KOPT-K1 (cell line): Measurements from ENCODE around the gene RARA.
"Not testable (repeated sequence)": the region's sequence is repeated elsewhere in the genome, so short reads cannot be mapped to it uniquely, and the experiment has no call there.

ENCODE experiments used
- H3K27ac ChIP-seq: fragments of 200-600 bp; sonication (generic); 2 replicates; pipeline ENCODE4 v1.5.1; 2016; ENCODE audit warnings: antibody characterized with exemption, mild to moderate bottlenecking, low read depth, low read length; ENCODE audit not compliant: poor library complexity, severe bottlenecking
- H3K36me3 ChIP-seq: fragments of 200-600 bp; sonication (generic); 2 replicates; pipeline ENCODE4 v1.5.1; 2017; ENCODE audit warnings: antibody characterized with exemption, mild to moderate bottlenecking, low read length, moderate library complexity; ENCODE audit not compliant: insufficient read depth
- H3K9me3 ChIP-seq: fragments of 200-600 bp; sonication (generic); 2 replicates; pipeline ENCODE4 v1.5.1; 2017; ENCODE audit warnings: antibody characterized with exemption, low read length, mild to moderate bottlenecking; ENCODE audit not compliant: insufficient read depth, poor library complexity, severe bottlenecking

Gene RARA

DNA sequence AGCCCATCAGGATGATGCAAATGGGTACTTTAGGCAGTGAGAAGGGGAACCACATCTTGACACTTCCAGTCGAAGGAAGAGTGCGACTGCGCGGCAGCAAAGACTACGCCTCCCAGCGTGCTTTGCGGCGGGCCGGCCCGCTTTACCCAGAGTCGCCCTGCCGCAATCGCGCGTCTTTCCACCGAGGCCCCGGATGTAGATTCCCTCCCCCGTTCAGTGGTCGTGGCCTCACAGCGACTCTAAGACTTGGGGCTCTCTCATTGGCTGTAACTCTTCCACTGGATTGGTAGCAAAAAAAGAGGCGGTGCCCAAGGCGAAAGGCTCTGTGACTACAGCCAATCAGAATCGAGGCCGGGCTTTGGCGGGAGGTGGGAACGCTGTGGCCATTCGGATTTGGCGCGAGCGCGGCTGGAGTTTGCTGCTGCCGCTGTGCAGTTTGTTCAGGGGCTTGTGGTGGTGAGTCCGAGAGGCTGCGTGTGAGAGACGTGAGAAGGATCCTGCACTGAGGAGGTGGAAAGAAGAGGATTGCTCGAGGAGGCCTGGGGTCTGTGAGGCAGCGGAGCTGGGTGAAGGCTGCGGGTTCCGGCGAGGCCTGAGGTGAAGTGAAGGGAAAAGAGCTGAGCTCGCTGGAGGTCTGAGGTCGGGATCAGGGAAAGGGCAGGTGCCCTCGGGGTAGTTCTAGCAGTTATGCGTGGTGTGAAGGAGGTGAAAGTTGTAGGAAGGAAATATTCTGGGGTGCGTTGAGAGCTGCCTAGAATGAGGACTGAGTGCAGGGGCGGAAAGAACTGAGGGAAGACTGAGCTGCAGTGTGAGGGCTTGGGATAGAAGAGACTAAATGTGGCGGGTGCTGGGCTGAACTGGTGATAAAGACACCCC, 21.2 kb upstream of the RARA start, which contains the start of gene CDC6:
Gene CDC6 (plus strand): TSS at position 386 of the 876 bp plus-strand sequence. CDS start 1,542 bp downstream, outside the sequence.
- Histone ChIP-seq H3K27ac (peak within 1 kb of the TSS; percentile 97), H3K9me3 (no peaks in the 10 kb centered on the region), H3K36me3 (peaks cover 38% of the 10 kb centered on the region)

DNA sequence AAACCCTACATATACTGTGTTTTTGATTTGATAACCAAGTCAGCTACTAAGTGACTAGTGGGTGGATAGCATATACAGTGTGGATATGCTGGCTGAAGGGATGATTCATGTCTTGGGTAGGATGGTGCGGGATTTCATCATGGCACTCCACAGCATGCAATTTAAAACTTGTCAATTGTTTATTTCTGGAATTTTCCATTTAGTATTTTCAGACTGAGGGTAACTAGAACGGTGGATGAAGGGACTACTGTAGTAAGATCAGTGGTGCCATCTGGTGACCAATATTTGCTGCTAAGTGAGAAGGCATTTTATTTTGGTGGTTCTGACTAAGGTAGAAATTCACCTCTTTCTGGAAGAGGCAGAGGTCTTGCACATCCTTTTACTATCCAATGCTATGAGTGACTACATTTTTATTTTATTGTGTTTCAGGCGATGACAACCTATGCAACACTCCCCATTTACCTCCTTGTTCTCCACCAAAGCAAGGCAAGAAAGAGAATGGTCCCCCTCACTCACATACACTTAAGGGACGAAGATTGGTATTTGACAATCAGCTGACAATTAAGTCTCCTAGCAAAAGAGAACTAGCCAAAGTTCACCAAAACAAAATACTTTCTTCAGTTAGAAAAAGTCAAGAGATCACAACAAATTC, 18.2 kb upstream of the RARA start:
- Histone ChIP-seq H3K36me3 (peaks cover 68% of the 10 kb centered on the region), H3K27ac (no peak overlapping the region), H3K9me3 (no peaks in the 10 kb centered on the region)

DNA sequence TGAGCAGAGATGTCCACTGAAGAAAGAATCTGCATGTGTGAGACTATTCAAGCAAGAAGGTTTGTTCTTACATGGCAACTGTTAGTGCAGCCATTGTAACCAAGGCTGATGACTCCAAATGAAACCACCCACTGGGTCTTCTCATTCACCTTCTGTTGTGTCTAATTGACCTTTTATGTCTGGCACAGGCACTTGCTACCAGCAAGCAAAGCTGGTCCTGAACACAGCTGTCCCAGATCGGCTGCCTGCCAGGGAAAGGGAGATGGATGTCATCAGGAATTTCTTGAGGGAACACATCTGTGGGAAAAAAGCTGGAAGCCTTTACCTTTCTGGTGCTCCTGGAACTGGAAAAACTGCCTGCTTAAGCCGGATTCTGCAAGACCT, 17.7 kb upstream of the RARA start:
- Histone ChIP-seq H3K36me3 (peaks cover 73% of the 10 kb centered on the region), H3K27ac (no peak overlapping the region), H3K9me3 (no peaks in the 10 kb centered on the region)

DNA sequence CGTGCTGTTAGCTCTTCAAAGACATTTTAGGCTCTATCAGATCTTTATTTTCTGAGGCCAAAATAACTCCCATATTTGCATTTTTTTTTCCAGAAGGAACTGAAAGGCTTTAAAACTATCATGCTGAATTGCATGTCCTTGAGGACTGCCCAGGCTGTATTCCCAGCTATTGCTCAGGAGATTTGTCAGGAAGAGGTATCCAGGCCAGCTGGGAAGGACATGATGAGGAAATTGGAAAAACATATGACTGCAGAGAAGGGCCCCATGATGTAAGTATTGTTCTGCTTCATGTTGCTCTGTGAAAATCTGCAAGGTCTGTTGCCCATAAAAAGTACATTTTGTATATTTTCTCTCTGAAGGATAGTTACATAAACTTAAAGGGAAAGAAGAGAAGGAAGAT, 15.6 kb upstream of the RARA start:
- H3K9me3 ChIP-seq = no peaks in the 10 kb centered on the region
- peaks cover 94% of the 10 kb centered on the region for H3K36me3 ChIP-seq
- H3K27ac ChIP-seq = no peak overlapping the region

DNA sequence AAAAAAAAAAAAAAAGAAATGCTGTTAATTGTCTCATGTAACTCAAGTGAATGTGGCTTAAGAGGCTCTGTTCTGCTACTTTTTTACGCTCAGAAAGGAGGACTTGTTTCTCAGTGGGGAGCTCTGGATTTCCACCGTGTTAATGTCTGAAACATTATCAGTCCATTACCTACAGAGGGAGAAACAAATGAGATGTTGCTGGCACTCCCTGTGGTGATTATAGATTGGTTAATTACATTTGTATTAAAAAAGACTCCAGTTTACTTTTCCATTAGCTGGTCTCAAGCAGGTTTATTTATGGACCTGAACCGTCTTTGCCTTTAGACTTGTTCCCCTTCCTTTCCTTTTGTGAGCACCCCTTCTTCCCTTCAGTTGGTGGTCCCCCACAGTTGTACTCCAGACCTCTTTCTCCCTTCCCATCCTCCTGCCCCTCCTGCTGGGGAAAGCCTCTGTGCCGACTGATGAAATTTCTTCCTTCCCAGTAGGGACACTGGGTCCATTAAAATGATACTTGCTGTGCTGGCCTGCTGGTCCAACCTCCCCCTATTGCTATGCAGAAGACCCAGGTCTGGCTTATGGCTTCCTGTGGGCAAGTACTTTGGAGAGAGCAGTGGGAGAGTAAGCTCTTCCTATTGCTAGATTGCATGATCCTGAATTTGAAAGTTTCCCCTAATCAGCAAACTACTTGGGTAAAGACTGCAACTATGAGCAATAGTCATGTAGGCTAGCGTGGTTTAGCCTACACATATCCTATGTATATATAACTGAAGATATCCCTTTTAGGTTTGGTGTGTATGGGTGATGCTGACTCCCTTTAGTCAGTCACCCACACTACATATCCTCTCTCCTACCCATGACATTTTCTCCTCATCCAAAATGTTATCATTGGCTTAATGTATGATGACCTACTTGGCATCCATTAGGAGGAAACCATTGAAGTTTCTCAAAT, 13.2 kb upstream of the RARA start:
- Histone ChIP-seq H3K27ac (no peak overlapping the region), H3K9me3 (no peaks in the 10 kb centered on the region), H3K36me3 (peaks cover 100% of the 10 kb centered on the region)

DNA sequence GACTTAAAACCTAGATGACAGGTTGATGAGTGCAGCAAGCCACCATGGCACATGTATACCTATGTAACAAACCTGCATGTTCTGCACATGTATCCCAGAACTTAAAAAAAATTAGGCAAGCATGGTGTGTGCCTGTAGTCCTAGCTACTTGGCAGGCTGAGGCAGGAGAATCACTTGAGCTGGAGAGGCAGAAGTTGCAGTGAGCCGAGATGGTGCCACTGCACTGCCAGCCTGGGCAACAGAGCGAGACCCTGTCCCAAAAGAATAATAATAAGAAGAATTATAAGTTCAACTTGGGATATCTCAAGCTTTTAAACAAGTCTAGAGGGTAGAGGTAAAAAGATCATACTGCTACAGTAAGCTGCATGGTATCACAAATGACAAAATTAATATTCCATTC, 11.5 kb upstream of the RARA start:
- Histone ChIP-seq H3K27ac (no peak overlapping the region), H3K36me3 (peaks cover 100% of the 10 kb centered on the region), H3K9me3 (no peaks in the 10 kb centered on the region)

DNA sequence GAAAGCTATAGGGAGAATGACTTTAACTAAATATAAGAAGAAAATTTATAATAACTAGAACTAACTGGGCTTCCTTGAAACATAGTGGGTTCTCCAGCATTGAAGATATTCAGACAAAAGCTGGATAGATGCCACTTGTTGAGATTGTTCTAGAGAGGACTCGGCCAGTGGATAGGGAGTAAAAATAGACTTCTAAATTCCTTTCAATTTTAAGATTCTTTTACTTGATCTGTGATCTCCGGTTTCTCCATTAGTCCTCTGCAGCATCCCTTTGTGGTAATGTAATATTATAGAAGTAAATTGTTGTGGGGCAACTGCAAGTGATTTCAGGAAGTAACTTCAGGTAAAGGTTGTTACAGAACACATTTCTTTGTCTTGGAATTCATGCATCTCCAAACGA, 10.3 kb upstream of the RARA start:
- peaks cover 100% of the 10 kb centered on the region for H3K36me3 ChIP-seq
- H3K9me3 ChIP-seq = no peaks in the 10 kb centered on the region
- no peak overlapping the region for H3K27ac ChIP-seq

DNA sequence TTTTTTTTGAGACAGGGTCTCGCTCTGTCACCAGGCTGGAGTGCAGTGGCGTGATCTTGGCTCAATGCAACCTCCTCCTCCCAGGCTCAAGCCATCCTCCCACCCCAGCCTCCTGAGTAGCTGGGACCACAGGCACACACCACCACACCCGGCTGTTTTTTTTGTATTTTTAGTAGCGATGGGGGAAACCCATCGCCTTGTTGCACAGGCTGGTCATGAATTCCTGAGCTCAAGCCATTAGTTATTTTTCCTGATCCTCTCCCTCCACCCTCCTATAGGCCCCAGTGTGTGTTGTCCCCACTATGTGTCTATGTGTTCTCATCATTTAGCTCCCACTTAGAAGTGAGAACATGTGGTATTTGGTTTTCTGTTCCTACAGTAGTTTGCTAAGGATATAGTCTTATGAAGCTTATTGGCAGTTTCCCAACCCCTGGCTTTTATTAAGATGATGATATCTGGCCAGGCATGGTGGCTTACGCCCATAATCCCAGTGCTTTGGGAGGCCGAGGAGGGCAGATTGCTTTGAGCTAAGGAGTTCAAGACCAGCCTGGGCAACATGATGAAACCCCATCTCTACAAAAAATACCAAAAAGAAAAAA, 9.7 kb upstream of the RARA start:
- peaks cover 100% of the 10 kb centered on the region for H3K36me3 ChIP-seq
- not testable (repeated sequence) for H3K9me3 ChIP-seq, H3K27ac ChIP-seq

DNA sequence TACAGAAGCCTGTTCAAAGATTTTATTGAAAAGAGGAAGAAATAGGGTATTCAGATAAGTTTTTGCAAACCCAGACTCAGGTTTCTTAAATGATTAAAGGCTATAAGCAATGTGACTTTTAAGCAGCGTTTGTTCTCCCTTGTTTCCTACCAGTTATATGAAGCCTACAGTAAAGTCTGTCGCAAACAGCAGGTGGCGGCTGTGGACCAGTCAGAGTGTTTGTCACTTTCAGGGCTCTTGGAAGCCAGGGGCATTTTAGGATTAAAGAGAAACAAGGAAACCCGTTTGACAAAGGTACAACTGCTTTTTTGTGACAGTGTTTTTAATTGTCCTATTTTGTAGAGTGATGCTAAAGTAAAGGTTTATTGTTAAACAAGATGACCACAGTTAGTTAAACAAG, 7.7 kb upstream of the RARA start:
- Histone ChIP-seq H3K36me3 (peaks cover 92% of the 10 kb centered on the region), H3K9me3 (no peaks in the 10 kb centered on the region), H3K27ac (no peak overlapping the region)

DNA sequence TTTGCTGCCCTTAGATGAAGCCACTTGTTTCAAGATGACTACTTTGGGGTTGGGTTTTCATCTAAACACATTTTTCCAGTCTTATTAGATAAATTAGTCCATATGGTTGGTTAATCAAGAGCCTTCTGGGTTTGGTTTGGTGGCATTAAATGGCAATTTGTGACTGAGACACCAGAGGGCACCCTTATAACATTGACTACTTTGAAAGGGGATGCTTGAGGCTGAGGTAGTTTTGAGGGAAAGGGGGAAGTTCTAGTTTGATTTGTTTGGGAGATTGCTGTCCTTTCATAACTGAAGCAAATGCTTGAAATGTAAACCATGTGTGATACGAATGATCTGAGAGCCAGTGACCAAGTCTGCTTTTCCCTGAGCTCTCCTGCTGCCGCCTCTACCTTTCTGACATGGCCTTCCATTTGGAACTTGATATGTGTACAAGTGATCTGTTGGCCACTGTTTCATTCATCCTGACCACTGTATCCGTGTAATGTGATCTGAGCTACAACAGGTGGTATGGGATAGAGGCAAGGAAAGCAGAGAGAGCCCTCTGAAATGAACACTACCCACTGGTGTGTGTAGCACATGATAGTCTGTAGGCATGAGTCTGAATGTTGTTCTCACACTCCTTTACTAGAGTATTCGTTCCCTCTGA, 5.8 kb upstream of the RARA start:
- H3K36me3 ChIP-seq = peaks cover 73% of the 10 kb centered on the region

DNA sequence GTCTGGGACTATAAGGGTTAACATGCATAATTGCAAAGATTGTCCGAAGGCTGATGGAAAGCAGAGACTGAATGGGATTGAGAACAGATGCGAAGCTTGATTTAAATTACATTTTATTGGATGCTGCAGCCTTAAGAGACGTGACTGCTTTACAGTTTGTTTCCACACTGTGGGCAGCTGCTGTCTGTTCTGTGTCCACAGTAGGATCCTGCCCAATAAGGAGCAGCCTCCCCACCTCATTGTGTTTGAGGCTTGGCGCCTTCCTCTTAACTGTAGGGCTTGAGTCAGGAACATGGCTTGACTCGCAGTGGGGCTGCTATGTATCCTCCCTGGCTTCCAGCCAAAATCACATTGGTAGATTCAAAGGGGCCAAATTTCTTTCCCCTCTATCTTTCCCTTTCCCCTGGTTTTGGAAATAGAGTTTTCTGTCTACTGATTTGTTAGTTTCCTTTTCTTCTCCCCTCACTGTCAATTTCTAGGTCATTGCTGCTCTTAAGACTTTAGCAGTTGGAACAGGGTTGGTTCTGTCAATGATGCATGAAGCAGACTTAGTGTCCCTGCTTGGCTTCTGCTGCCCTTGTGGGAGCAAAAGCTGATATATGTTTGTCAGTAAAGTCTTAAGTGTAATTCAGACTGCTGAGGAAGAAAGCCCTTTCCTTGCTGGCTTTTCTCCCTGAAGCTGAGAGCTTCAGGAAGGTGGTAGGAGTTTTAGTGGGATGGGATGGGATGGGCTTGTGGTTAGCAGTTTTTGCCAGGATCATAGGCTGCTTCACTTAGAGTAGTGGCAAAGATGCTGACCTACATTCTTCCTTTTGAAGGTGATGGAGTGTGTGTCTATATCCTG, 5.0 kb upstream of the RARA start:
- Histone ChIP-seq H3K27ac (peak overlapping the region; percentile 6), H3K36me3 (peaks cover 66% of the 10 kb centered on the region), H3K9me3 (no peaks in the 10 kb centered on the region)

More for the DNA sequence above, 5.8 kb upstream of the RARA start:
- H3K27ac ChIP-seq = peak overlapping the region; percentile 6
- no peaks in the 10 kb centered on the region for H3K9me3 ChIP-seq

DNA sequence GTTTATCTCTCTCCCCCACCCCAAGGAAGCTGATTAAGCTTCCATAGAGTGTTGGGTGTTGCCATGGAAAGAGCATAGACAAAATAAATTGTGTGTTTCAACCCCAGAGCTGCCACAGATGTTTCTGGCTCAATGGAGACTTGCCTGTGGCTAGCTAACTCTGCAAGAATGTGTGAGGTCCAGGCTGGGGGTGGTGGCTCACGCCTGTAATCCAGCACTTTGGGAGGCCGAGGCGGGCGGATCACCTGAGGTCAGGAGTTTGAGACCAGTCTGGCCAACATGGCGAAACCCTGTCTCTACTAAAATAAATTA, 4.5 kb upstream of the RARA start:
- Histone ChIP-seq H3K36me3 (peaks cover 60% of the 10 kb centered on the region), H3K27ac (peak overlapping the region; percentile 6)

DNA sequence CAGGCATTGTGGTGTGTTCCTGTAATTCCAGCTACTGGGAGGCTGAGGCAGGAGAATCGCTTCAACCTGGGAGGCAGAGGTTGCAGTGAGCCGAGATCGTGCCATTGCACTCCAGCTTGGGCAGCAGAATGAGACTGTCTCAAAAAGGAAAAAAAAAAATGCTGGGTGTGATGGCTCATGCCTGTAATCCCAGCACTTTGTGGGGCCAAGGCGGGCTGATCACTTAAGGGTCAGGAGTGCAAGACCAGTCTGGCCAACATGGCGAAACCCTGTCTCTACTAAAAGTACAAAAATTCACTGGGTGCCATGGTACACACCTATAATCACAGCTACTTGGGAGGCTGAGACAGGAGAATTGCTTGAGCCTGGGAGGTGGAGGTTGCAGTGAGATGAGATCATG, 4.1 kb upstream of the RARA start:
- peak overlapping the region; percentile 6 for H3K27ac ChIP-seq
- H3K9me3 ChIP-seq = not testable (repeated sequence)
- H3K36me3 ChIP-seq = peaks cover 56% of the 10 kb centered on the region

More for the DNA sequence above, 4.5 kb upstream of the RARA start:
- H3K9me3 ChIP-seq = not testable (repeated sequence)

DNA sequence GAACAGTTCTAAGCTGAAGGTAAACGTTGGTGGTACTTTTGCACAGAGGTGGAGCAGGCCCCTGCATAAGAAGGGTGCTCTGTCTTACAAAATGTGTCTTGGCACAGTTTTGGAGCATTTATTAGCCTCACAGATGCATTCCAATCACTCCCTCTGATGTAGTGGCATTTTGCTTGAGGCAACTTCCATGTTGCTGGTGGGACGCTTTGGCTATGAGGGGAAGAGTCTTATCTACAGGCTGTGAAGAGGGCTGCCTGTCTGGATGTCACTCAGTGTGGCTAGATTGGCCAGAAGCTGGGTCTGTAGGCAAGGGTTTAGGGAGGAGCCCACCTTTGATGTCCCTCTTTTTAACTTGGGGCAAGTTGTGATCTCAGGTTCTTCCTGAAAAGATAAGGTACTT, 2.6 kb upstream of the RARA start:
- no peaks in the 10 kb centered on the region for H3K9me3 ChIP-seq
- H3K27ac ChIP-seq = peak overlapping the region; percentile 76
- peaks cover 41% of the 10 kb centered on the region for H3K36me3 ChIP-seq
